Globus pallidus (tissue), 1 donor: ENCODE measurements around the gene SCD5.
"Not testable (repeated sequence)": the region's sequence is repeated elsewhere in the genome, so short reads cannot be mapped to it uniquely, and the experiment has no call there.

Experiments used
- DNase-seq: peaks from one replicate; pipeline ENCODE4 v3.0.0-alpha.2; 2015; ENCODE audit warnings: low spot score

SCD5 gene

DNA sequence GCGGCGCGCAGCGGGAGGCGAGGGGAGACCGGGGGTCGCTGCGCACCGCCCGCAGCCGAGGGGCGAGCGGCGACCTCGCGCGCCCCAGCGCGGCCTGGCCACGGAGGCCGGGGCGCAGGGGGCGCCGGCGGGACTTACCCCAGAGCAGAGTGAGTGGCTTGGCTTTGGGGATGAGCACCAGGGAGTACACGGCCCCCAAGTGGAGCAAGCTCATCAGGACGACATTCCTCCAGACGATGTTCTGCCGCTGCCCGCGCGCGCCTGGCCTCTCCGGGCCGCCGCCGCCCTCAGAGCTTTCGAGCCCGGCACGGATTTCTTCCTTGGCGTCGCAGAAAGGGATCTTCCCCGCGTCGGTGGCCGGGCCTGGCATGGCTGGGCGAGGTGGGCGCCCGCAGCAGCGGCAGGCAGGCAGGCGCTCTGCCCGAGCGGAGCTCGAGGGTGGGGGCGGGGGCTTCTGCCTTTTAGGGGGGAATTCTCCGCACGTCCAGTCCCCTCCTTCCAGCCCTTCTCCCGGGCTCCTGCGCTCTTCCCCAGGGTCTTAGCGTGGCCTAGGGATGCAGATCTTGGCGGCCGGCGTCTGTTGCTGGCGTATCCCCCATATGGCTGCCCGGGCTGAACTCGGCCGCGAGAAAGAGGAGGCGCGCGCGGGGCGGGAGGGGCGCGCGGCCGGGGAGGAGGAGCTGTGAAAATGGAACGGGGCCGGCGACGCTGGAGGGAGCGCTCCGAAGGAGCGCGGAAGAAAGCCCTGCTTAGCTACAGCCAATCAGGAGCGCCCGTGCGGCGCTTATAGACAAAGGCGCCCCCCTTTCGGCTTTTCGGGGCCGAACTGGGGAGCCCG is at the start of gene SCD5:
Gene SCD5, minus strand, starts transcription at position 629 of the 838 bp plus-strand sequence. Its CDS starts 259 bp downstream, at position 370.
- peak; percentile 94 for DNase-seq

DNA sequence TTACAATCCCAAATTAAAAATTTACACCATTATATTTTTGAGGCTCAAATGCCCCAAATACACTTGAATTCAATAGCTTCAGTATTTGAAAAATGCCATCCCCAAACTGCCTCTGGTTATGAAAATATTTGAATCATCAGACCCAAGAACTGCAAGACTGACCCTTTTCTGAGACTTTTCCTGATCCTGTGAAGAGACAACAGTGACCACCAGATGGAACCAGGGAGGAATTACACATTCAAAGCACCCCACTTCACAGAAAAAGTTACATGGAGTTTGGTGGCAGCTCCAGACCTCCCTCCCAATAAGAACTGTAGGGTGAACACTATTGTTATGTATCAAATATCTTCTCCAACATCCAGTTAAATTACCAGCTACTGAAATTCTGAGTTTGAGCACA is 44.0 kb upstream of the SCD5 start:
- no peak for DNase-seq

DNA sequence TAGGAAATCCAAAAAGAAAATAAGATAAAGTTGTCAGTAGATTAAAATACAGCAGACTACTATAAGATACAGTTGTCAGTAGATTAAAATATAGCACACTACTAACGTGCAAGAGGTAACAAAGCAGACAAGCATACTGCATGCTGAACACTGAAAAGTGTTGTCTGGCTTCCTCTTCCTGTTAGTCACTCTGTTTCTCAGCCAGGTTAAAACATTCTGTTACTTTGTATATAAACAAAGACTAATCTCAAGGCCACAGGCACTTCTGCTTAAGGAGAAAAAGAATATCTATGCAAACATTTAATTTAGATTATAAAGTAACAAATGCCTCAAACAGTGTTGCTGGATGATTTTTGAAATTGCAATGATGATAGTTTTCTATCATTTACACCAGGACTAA is 41.0 kb upstream of the SCD5 start:
- no peak for DNase-seq

DNA sequence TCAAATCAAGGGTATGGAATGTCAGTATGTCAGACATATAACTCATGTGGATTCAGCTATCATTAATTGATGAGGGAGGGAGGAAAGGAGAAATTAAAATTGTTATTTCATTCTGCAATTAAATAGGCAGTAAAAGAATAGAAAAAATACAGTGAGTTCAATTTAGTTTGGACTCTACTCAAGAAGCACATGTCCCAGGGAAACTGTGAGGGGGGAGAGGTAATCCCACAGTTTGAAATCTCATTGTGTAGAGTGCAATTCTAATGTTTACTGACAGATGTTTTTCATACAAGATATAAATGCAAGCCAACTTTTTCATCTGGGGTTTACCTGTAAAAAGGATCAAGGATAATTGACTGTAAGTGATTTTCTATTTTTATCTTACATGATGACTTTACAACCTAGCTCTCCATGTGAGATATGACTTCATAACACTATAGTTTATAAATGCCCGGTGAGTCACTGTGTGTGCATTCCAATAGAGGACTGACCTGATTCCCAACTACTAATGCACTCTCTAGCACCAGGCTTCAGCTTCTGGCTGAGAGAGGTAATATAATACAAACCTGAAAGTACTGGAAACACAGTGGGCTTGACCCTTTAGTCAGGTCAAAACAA is 35.2 kb upstream of the SCD5 start:
- DNase-seq, result no peak

DNA sequence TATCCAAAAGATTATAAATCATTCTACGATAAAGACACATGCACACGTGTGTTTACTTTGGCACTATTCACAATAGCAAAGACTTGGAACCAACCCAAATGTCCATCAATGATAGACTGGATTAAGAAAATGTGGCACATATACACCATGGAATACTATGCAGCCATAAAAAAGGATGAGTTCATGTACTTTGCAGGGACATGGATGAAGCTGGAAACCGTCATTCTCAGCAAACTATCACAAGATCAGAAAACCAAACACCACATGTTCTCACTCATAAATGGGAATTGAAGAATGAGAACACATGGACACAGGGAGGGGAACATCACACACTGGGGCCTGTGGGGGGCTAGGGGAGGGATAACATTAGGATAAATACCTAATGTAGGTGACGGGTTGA is 34.5 kb upstream of the SCD5 start:
- not testable (repeated sequence) for DNase-seq

DNA sequence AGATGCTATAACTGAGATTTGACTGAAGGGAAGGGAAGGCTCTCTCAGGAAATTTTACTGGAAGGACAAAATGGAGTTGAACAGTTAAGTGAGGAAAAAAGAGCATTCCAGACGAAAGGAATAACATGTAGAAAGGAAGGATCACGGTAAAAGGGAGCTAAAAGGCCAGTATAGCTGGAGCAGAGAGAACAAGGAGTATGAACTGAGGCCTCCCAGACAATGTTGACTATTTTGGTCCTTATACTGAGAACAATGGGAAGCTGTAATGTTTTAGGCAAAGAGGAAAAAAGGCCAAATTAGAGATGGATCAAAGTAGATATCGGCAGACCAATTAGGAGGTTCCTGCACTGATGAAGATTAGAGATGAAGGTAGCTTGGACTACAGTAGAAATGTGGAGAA is 26.8 kb upstream of the SCD5 start:
- DNase-seq, result peak; percentile 16

DNA sequence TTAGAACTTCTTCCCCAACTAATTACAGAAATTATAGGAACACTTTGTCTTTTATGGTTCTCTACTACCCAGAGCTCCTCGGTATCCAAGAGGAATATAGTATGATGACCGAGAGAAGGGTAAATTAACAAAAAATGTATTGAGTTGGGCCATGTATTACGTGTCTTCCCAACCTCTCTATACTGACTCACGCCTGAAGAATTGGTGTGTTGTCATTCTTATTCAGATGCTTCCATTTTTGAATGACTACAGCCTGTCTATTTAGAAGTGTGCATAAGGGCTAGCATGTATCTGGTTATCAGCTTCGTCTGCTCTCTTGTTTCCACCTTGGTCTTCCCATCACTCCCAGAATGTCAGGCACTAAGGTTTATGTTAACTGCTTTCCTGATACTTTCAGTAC is 24.5 kb upstream of the SCD5 start:
- DNase-seq, result no peak

DNA sequence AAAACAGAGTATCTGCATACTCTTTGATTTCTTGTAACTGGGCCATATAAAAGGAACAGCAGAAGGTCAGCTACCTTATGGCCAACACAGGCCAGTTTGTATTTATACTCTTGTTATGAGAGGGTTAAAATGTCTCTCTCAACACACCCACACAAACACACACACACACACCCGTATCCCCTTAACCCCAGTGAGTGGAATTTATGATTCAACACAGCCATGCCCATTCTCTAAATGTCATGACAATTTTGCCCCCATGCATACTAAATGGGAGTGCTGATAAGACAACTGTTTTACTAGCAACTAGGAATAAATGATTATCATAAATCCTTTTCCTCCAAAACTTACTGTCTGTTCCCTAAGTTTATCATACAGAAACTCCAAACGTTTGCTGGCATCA is 22.1 kb upstream of the SCD5 start:
- no peak for DNase-seq

DNA sequence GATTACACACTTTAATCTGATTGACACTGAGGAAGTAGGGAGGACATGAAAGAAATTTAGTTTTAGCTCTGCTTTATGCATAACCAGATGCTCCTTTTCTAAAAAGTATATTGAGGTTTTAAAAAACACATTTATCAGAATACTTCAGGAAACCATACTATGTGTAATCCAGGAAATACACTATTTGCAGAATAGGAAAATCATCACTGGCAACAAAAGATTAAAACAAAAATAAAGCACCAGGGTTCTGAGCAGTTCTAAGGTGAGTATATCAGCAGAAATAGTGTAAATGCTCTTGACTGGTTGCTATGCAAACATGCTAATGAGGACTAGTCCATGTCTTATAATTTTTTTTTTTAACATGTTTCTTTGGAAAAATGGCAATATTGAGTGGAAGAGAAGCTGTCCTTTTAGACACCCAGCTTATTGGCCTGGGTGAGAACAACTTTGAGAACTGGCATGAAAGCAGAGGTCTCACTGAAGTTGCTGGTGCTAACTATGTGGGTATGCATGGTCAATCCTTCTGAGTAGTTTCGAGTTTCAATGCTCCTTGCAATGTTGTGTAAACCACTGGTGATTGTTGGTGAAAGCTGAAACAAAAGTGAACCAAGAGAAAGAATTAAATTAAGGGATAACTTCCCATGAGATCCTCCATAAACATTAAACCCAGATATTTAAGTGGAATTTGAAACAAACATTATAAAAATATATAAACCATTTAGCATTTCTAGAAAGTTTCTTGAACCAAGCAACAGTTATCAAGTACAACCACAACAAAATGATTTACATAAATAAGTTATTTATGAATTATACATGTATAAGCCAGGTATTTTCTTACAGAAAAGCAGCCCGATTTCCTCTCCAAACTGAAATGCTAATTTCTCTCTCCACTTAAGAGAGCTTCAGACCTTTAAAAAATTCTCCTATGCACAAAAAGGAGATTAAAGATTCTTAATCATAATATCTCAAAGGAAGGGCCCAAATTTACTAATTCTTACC is 20.4 kb upstream of the SCD5 start:
- DNase-seq, result no peak

DNA sequence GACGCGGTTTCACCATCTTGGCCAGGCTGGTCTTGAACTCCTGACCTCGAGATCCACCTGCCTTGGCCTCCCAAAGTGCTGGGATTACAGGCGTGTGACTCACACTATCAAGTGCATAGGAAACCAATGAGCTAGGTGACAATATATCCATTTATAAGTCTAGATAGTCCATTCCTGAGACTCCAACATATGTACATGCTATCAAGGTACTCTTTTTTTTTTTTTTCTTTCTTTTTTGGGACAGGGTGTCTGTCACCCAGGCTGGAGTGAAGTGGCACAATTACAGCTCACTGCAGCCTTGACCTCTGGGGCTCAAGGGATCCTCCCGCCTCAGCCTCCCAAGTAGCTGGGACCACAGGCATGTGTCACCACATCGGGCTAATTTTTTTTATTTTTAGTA is 18.3 kb upstream of the SCD5 start:
- DNase-seq, result not testable (repeated sequence)

DNA sequence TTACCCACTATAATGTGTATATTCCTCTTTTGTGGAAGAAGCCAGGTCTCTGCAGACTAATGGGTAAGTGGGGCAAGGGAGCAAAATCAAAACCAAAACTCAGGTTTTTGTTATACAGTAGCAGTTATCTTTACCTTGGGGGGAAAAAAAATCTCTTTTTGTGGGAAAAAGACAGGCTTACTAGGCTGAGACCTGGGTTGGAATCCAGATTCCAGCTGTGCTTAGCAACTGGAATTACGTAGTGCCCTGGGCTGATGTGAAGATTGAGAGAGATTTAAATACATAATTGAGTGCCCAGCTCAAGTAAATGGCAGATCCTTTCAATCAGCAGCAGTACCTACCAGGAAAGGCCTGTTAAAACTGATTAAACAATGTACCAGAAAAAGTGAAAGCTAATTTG is 15.4 kb upstream of the SCD5 start:
- no peak for DNase-seq

DNA sequence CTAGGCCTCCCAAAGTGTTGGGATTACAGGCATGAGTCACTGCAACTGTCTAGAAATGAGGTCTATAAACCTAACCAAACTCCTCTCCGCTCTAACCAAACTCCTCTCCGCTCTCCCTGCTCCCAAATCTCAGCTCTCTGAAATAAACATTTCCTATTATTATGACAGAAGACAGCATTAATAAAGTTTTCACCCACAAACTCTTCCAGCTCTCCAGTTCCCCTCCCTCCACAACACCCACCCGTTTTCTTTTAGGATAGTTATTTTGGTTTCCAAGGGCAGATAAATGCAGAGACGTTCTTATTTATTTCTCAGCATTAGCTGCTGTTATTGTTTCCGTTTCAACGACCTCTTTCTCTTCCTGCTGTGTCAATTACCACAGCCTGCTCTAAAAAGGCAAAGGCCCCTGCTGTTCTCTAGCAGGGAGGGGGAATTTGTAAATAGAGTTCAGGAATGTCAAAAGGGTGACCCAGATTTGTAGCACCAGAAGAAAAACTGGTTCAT is 13.3 kb upstream of the SCD5 start:
- peak; percentile 26 for DNase-seq

DNA sequence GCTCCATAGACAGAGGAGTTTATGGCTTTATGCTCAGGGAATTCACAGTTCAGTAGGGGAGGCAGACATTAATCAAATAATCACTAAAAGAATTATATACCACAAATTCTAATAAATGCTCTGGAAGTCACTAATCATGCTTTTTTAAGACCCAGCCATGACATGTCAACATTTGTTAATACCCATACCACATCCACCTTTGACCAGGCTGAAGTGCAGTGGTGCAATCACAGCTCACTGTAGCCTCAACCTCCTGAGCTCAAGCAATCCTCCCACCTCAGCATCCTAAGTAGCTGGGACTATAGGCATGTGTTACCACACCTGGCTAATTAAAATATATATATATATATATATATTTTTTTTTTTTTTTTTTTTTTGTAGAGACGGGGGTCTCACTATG is 12.8 kb upstream of the SCD5 start:
- DNase-seq, result no peak

DNA sequence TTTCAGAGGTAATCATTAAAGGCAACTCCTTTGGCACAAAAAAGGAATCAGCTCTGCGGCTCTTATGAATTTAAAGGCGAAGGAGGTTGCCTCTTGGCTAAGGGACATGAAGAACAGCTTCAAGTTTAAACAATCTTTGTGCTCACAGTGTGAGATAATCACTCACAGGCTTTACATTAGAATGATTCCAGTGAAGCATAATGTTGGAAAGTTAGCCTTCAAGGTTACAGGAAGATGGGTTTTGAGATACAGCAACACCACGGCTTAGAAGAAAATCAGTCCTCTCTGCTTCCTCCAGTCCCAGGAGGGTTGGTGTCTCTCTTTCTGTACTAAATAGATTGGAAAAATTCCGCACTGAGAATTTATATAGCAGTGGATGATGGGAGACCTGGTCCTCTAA is 11.6 kb upstream of the SCD5 start:
- no peak for DNase-seq

DNA sequence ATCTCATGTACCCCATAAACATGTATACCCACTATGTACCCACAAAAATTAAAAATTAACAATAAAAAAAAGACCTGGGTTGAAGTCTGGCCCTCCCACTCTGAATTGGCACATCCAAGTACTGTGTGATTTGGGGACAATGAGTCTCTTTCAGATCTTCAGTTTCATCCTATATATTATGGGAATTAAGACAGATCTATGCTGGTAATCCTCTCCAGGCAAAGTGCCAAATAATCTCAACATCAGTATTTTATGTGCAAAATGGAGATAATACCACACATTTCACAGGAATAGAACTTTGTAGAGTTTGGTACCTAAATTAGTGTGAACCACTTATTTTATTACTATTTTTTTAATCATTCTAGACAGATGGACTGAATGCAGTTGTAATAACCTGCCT is 11.0 kb upstream of the SCD5 start:
- no peak for DNase-seq

DNA sequence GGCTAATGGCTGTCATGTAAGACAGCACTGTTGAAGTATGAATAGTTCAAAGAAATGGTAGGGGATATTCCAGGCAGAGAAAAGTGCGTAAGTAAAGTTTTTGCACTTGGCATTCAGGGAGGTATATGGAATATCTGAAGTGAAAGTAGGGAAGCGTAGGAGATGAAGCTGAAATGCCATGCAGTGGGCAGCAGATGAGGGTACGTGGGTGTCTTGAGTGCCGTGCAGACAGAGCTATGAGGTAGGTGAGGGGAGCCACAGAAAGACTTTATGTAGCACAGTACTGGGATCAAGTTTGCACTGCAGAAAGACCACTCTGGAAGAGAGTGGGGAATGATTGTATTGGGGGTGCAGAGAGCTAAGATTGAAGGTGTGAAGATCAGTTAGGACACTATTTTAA is 5.2 kb upstream of the SCD5 start:
- no peak for DNase-seq

DNA sequence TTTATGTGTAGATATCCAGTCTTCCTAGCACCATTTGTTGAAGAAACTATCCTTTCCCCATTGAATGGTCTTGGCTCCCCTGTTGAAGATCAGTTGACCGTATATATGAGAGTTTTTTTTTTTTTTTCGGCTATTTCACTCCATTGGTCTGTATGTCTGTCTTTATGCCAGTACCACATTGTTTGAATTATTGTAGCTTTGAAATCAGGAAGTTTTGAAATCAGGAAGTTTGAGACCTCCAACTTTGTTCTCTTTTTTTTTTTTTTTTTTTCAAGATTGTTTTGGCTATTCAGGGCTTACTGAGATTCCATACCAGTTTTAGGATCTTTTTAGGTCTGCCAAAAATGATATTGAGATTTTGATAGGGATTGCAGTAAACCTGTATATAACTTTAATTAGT is 4.3 kb upstream of the SCD5 start:
- DNase-seq, result no peak

DNA sequence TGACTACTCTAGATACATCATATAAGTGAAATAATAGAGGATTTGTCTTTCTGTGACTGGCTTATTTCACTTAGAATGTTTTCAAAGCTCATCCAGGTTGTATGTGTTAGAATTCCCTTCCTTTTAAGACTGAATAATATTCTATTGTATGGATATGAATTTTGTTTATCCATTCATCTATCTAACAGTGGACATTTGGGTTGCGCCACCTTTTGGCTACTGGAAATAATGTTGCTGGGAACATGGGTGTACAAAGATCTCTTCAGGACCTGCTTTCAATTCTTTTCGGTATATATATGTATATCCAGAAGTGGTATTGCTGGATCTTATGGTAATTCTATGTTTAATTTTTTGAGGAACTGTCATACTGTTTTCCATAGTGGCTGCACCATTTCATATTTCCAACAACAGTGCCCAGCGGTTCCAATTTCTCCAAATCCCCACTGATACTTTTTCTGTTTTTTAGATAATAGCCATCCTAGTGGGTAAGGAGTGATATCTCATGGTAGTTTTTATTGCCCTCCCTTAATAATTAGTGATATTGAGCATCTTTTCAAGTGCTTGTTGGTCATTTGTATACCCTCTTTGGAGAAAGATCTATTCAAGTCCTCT is 3.4 kb upstream of the SCD5 start:
- no peak for DNase-seq

DNA sequence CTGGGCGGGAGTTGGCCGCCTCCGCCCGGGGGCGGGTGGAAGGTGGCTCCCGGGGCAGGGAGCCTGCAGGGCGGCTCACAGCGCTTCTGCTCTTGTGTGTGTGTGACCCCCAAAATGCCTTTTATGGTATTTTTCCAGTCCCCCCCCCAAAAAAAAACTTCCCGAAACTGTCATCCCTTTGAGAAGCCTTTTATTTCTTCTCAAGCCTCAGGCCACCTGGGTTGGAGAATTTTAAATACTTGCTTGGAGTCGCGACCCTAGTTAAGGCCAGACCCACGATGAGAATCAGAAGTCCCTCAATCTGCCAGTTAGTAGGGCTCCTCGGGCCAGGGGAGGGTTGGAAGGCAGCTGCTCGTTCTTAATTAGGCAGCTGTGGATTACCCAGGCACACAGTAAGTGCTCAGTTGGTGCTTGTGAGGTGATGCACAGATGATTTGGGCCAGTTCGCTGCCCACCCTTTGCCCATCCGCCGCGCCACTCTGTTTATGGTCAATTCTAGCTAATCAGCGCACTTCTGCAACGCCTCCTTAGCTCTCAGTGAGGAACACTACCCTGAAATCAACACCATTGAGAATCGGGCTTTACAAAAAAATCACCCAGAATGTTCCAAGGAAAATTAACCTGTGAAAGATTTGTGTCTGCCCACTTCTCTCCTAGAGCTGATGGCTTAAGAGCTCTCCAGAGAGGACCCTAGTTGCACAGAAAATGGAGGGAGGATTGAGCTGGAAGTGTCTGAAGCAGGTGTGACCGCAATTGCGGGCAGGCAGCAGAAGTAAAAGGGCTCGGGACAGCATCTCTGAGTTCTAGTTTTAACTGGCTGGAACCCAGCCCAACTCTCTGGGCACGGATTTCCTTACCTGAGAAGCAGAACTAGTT is 648 bp upstream of the SCD5 start:
- DNase-seq, result no peak

DNA sequence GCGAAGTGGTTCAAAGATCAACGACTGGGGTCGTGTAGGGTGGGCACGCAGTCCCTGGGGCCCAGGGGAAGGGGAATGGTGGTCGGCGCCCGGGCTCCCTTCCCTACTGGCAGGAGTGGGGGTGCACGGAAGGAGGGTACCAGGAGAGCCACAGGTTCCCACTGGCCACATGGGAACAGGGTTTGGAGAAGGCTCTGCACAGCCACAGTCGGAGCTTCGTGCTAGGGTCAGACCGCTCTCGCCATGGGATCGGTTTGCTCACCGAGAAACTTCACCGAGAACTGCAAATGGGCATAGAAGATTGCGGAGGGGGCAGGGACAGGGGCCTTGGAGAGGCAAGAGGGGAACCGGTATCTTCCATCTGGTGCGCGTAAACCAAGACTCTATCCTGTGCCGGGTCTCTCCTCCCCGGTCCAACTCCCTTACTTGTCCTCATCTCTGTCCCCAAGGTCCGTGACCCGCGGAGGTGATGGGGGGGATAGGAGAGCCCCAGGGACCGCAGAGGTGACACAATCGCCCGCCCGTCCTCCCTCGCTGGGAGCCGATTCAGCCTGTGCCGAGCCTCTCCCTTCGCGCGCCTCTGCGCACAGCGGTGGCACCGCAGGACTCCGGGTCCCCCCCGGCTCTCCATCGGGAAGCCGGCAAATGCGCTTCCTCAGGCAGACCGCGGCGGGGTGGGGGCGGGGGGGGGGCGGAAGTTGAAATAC is 1.0 kb downstream of the SCD5 start:
- DNase-seq, result no peak
